ENCODE data around the gene TRH.
"Not testable (repeated sequence)": the region's sequence is repeated elsewhere in the genome, so short reads cannot be mapped to it uniquely, and the experiment has no call there.

TRH gene

DNA sequence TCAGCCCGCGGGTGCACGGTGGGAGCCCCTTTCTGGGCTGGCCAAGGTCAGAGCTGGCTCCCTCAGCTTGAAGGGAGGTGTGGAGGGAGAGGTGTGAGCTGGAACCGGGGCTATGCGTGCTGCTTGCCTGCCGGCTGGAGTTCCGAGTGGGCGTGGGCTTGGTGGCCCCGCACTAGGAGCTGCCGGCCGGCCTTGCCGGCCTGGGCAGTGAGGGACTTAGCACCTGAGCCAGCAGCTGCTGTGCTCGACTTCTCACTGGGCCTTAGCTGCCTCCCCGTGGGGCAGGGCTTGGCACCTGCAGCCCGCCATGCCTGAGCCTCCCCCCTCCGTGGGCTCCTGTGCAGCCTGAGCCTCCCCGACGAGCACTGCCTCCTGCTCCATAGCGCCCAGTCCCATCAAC, 36.0 kb downstream of the TRH start:
- DNase-seq (no peak), ATAC-seq (no peak)

DNA sequence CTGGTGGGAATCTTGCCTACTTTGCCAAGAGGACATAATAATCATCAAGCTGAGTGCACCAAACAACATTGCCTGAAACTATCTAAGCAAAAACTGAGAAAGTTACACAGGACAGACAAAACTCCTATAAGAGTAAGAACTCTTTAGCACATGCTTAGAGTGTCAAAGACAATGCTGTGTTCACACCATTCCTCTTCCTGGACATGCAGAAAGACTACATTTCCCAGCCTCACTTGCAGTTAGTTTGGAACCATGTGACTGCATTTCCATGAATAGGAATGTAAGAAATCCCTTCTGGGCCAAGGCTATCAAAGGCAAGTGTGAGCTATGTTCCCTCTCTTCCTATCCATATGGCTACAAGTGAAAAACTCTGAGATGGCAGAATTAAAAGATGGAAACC, 37.6 kb downstream of the TRH start:
- not testable (repeated sequence) for DNase-seq, ATAC-seq

GRCh38 chr3:130013246-130013645, 38.7 kb downstream of the TRH start:
- DNase-seq, ATAC-seq: not testable (repeated sequence)

DNA sequence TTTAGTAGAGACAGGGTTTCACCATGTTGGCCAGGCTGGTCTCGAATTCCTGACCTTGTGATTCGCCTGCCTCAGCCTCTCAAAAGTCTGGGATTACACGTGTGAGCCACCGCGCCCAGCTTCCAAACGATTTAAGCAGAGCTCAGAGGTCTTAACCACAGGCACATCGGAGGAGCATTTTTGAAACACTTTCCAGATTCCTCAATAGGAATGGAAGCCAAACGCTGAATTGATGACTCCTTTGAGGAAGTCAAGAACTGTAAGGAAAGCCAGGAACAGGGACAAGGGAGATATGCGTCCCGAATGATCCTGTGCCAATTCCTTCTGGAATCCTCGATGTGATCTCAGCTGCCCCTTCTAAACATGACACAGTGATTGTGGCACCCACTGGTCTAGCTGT, 40.0 kb downstream of the TRH start:
- no peak for DNase-seq
- ATAC-seq: no peak

GRCh38 chr3:130017661-130018060, 43.1 kb downstream of the TRH start:
- not testable (repeated sequence) for ATAC-seq, DNase-seq

- ATAC-seq: not testable (repeated sequence)
Observed at GRCh38 chr3:130026146-130026829, 51.8 kb downstream of the TRH start.

GRCh38 chr3:130027437-130027836, 52.9 kb downstream of the TRH start:
- not testable (repeated sequence) for DNase-seq

More at GRCh38 chr3:130026146-130026829, 51.8 kb downstream of the TRH start:
- DNase-seq: not testable (repeated sequence)

More at GRCh38 chr3:130027437-130027836, 52.9 kb downstream of the TRH start:
- not testable (repeated sequence) for ATAC-seq

Measured in stimulated activated naive CD8-positive, alpha-beta T cell treated with anti-CD3 and anti-CD28 coated beads, Interleukin-15, Interleukin-2, amounts not matched to agents 100 U/mL and 50 U/mL, for 24 hours (primary cell).